Activated CD4-positive, alpha-beta T cell treated with anti-CD3 and anti-CD28 coated beads for 36 hours (primary cell): ENCODE measurements around the gene LOXHD1. TPM values are rescaled to one million over a fixed set of nuclear protein-coding genes. Genes with fewer than 3 reads are reported as not detected.

ENCODE experiments used
- ATAC-seq: fragments of 200-7000 bp; cut with Tn5 transposase; one replicate; pipeline ENCODE4 v1.10.0; 2021; ENCODE audit warnings: mild to moderate bottlenecking, moderate library complexity
- CTCF ChIA-PET: fragments of 350-600 bp; sonication (Branson Sonifier 250); formaldehyde crosslinking; loops from one replicate; lab custom pipeline; 2021; ENCODE audit warnings: antibody characterized with exemption; lab: Charles Lee
- POLR2A ChIA-PET: fragments of 350-600 bp; sonication (Branson Sonifier 250); formaldehyde crosslinking; loops from one replicate; lab custom pipeline; 2021; ENCODE audit warnings: antibody characterized with exemption, inconsistent platforms; lab: Charles Lee
- DNase-seq: peaks from one replicate; pipeline ENCODE4 v3.0.0-alpha.2; 2020
- H3K27ac Mint-ChIP-seq: one replicate; pipeline ENCODE4 v1.8.0; 2021; ENCODE audit warnings: mixed read lengths
- H3K27me3 Mint-ChIP-seq: one replicate; pipeline ENCODE4 v1.8.0; 2021; ENCODE audit warnings: mixed read lengths
- H3K36me3 Mint-ChIP-seq: one replicate; pipeline ENCODE4 v1.8.0; 2021; ENCODE audit warnings: low read depth, mixed read lengths
- H3K4me1 Mint-ChIP-seq: one replicate; pipeline ENCODE4 v1.8.0; 2021; ENCODE audit warnings: mixed read lengths
- H3K4me3 Mint-ChIP-seq: one replicate; pipeline ENCODE4 v1.8.0; 2021; ENCODE audit warnings: mild to moderate bottlenecking, moderate library complexity, mixed read lengths
- H3K9me3 Mint-ChIP-seq: one replicate; pipeline ENCODE4 v1.8.0; 2021; ENCODE audit warnings: low read depth, mixed read lengths
- intact Hi-C, 2 experiments: fragments of 100-400 bp; cut with DNase I in 1 of 2; cut with micrococcal nuclease in 1 of 2; formaldehyde crosslinking; loops; one replicate each; pipeline versions ENCODE4 v1.14.2 to v1.15.1; 2022 to 2024; cut with DNase I, micrococcal nuclease
- total RNA-seq, 2 experiments: library from RNA; stranded (reverse); gene quantifications; one replicate each; pipeline ENCODE4 v1.2.3, GENCODE V29; 2021

The LOXHD1 gene
- total RNA-seq, 2 experiments from 2014 or later, result 0.05 to 0.07 TPM

GRCh38 chr18:46474487-46475389, 182.3 kb downstream of the LOXHD1 start:
- ATAC-seq (no peak), DNase-seq (no peak)
- H3K27ac Mint-ChIP-seq, result no peak overlapping the region
- H3K9me3 Mint-ChIP-seq, result no peaks in the 10 kb centered on the region
- POLR2A ChIA-PET, result no interaction called here
- no peaks in the 10 kb centered on the region for H3K4me1 Mint-ChIP-seq
- no peaks in the 10 kb centered on the region for H3K36me3 Mint-ChIP-seq
- peaks cover 2% of the 10 kb centered on the region for H3K27me3 Mint-ChIP-seq
- CTCF ChIA-PET, result no interaction called here
- intact Hi-C loops, result loop anchor here in 1 of 2 experiments (5.0 kb wide), 1 partner anchor 52 kb away; no protein-coding TSS in a partner anchor
- no peak overlapping the region for H3K4me3 Mint-ChIP-seq

- H3K36me3 Mint-ChIP-seq, result no peaks in the 10 kb centered on the region
- no peak for DNase-seq
- POLR2A ChIA-PET, result no interaction called here
- H3K27ac Mint-ChIP-seq, result no peak overlapping the region
- ATAC-seq, result no peak
- H3K27me3 Mint-ChIP-seq, result no peaks in the 10 kb centered on the region
- H3K4me1 Mint-ChIP-seq, result no peaks in the 10 kb centered on the region
- H3K4me3 Mint-ChIP-seq, result no peak overlapping the region
- intact Hi-C loops, result loop anchor here in 1 of 2 experiments (5.0 kb wide), 1 partner anchor 50 kb away; no protein-coding TSS in a partner anchor
- CTCF ChIA-PET, result interaction anchor here (0.5 kb wide), 1 partner anchor 15 kb away, joined by 3 read pairs; no protein-coding TSS in a partner anchor
- no peaks in the 10 kb centered on the region for H3K9me3 Mint-ChIP-seq
Observed at GRCh38 chr18:46471809-46472498, 185.1 kb downstream of the LOXHD1 start.

GRCh38 chr18:46470714-46471113, 186.3 kb downstream of the LOXHD1 start:
- ChIA-PET POLR2A (no interaction called here), CTCF (no interaction called here)
- Mint-ChIP-seq H3K27ac (no peak overlapping the region), H3K36me3 (no peaks in the 10 kb centered on the region), H3K4me1 (no peaks in the 10 kb centered on the region), H3K27me3 (no peaks in the 10 kb centered on the region), H3K4me3 (no peak overlapping the region), H3K9me3 (no peaks in the 10 kb centered on the region)
- intact Hi-C loops, result loop anchor here in 1 of 2 experiments (5.0 kb wide), 1 partner anchor 48 kb away; no protein-coding TSS in a partner anchor
- DNase-seq (no peak), ATAC-seq (no peak)

- Mint-ChIP-seq H3K4me1 (no peaks in the 10 kb centered on the region), H3K36me3 (no peaks in the 10 kb centered on the region), H3K27me3 (peaks cover 4% of the 10 kb centered on the region), H3K9me3 (no peaks in the 10 kb centered on the region), H3K4me3 (no peak overlapping the region), H3K27ac (no peak overlapping the region)
- POLR2A ChIA-PET, result no interaction called here
- ATAC-seq, result no peak
- DNase-seq, result no peak
- CTCF ChIA-PET, result no interaction called here
- intact Hi-C loops, result no loop called here
Observed at GRCh38 chr18:46469186-46469915, 187.7 kb downstream of the LOXHD1 start.

GRCh38 chr18:46468426-46469180, 188.4 kb downstream of the LOXHD1 start:
- DNase-seq, result no peak
- intact Hi-C loops, result no loop called here
- ChIA-PET CTCF (no interaction called here), POLR2A (no interaction called here)
- no peaks in the 10 kb centered on the region for H3K4me1 Mint-ChIP-seq
- no peak overlapping the region for H3K4me3 Mint-ChIP-seq
- H3K9me3 Mint-ChIP-seq, result no peaks in the 10 kb centered on the region
- no peaks in the 10 kb centered on the region for H3K36me3 Mint-ChIP-seq
- ATAC-seq, result no peak
- no peak overlapping the region for H3K27ac Mint-ChIP-seq
- peaks cover 4% of the 10 kb centered on the region for H3K27me3 Mint-ChIP-seq

- Mint-ChIP-seq H3K27ac (no peak overlapping the region), H3K9me3 (no peaks in the 10 kb centered on the region), H3K27me3 (peaks cover 4% of the 10 kb centered on the region), H3K36me3 (no peaks in the 10 kb centered on the region), H3K4me1 (no peaks in the 10 kb centered on the region), H3K4me3 (no peak overlapping the region)
- ChIA-PET POLR2A (no interaction called here), CTCF (interaction anchor here (0.6 to 2.0 kb wide), 6 partner anchors 12 to 533 kb away, joined by 3 to 7 read pairs (median 3); no protein-coding TSS in a partner anchor)
- intact Hi-C loops, result no loop called here
- DNase-seq (no peak), ATAC-seq (no peak)
Observed at GRCh38 chr18:46466234-46467160, 190.5 kb downstream of the LOXHD1 start.

GRCh38 chr18:46464926-46465655, 191.9 kb downstream of the LOXHD1 start:
- H3K4me1 Mint-ChIP-seq, result no peaks in the 10 kb centered on the region
- CTCF ChIA-PET, result interaction anchor here (0.7 to 2.0 kb wide), 3 partner anchors 14 to 532 kb away, joined by 3 to 7 read pairs (median 4); no protein-coding TSS in a partner anchor
- H3K27me3 Mint-ChIP-seq, result peaks cover 7% of the 10 kb centered on the region
- no peaks in the 10 kb centered on the region for H3K36me3 Mint-ChIP-seq
- DNase-seq, result no peak
- no peak overlapping the region for H3K4me3 Mint-ChIP-seq
- H3K27ac Mint-ChIP-seq, result no peak overlapping the region
- ATAC-seq, result no peak
- POLR2A ChIA-PET, result no interaction called here
- intact Hi-C loops, result no loop called here
- H3K9me3 Mint-ChIP-seq, result no peaks in the 10 kb centered on the region

- intact Hi-C loops, result no loop called here
- no peaks in the 10 kb centered on the region for H3K9me3 Mint-ChIP-seq
- DNase-seq, result no peak
- no peak for ATAC-seq
- peaks cover 7% of the 10 kb centered on the region for H3K27me3 Mint-ChIP-seq
- ChIA-PET POLR2A (interaction anchor here (0.6 kb wide), 1 partner anchor 70 kb away, joined by 5 read pairs; no protein-coding TSS in a partner anchor), CTCF (interaction anchor here (0.5 kb wide), 1 partner anchor 101 kb away, joined by 3 read pairs; no protein-coding TSS in a partner anchor)
- H3K27ac Mint-ChIP-seq, result no peak overlapping the region
- no peak overlapping the region for H3K4me3 Mint-ChIP-seq
- no peaks in the 10 kb centered on the region for H3K36me3 Mint-ChIP-seq
- H3K4me1 Mint-ChIP-seq, result no peaks in the 10 kb centered on the region
Observed at GRCh38 chr18:46462523-46462922, 194.5 kb downstream of the LOXHD1 start.

GRCh38 chr18:46461993-46462392, 195.0 kb downstream of the LOXHD1 start:
- no peaks in the 10 kb centered on the region for H3K4me1 Mint-ChIP-seq
- peaks cover 7% of the 10 kb centered on the region for H3K27me3 Mint-ChIP-seq
- H3K36me3 Mint-ChIP-seq, result no peaks in the 10 kb centered on the region
- H3K27ac Mint-ChIP-seq, result no peak overlapping the region
- ChIA-PET CTCF (interaction anchor here (0.5 kb wide), 1 partner anchor 100 kb away, joined by 3 read pairs; no protein-coding TSS in a partner anchor), POLR2A (no interaction called here)
- no peak for ATAC-seq
- intact Hi-C loops, result no loop called here
- no peaks in the 10 kb centered on the region for H3K9me3 Mint-ChIP-seq
- no peak overlapping the region for H3K4me3 Mint-ChIP-seq
- DNase-seq, result no peak
